Activated CD8-positive, alpha-beta memory T cell treated with anti-CD3 and anti-CD28 coated beads for 48 hours (primary cell): ENCODE measurements around the gene ACSS3.
"Not testable (repeated sequence)": the region's sequence is repeated elsewhere in the genome, so short reads cannot be mapped to it uniquely, and the experiment has no call there.

Experiments used
- DNase-seq, 3 experiments: peaks; one replicate each; pipeline ENCODE4 v3.0.0-alpha.2; 2020; ENCODE audit warnings: low read depth in 2 of 3, low spot score in 2 of 3

The ACSS3 gene, protein sequence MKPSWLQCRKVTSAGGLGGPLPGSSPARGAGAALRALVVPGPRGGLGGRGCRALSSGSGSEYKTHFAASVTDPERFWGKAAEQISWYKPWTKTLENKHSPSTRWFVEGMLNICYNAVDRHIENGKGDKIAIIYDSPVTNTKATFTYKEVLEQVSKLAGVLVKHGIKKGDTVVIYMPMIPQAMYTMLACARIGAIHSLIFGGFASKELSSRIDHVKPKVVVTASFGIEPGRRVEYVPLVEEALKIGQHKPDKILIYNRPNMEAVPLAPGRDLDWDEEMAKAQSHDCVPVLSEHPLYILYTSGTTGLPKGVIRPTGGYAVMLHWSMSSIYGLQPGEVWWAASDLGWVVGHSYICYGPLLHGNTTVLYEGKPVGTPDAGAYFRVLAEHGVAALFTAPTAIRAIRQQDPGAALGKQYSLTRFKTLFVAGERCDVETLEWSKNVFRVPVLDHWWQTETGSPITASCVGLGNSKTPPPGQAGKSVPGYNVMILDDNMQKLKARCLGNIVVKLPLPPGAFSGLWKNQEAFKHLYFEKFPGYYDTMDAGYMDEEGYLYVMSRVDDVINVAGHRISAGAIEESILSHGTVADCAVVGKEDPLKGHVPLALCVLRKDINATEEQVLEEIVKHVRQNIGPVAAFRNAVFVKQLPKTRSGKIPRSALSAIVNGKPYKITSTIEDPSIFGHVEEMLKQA

DNA sequence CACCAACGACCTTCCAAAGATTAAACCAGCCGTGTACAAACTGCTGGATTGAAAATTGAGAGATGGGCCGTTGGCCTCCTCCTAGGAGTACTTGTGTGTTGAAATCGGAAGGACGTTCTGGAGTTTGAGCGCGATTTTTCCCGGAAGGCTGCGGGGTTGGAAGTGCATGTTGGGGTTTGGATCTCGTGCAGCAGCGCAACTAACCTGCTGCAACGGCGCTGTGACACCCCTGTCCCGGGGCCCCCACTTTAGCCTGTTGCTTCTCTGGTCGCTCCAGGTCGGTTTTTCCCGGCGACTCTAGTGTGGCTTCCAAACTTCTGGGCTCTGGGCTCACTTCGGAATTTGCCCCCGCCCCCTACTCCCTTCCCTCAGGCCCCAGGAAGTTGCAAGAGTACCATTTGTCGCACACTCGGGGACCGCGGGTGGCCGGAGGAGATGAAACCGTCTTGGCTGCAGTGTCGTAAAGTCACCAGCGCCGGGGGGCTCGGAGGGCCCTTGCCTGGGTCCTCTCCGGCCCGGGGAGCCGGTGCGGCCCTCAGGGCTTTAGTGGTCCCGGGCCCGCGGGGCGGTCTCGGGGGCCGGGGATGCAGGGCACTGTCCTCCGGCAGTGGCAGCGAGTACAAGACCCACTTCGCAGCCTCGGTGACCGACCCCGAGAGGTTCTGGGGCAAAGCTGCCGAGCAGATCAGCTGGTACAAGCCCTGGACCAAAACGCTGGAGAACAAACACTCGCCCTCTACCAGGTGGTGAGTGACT lies at the start of gene ACSS3:
ACSS3 (plus strand) TSS at position 394 of the 756 bp plus-strand sequence; CDS start at position 436, 42 bp downstream.
- DNase-seq: no peak

DNA sequence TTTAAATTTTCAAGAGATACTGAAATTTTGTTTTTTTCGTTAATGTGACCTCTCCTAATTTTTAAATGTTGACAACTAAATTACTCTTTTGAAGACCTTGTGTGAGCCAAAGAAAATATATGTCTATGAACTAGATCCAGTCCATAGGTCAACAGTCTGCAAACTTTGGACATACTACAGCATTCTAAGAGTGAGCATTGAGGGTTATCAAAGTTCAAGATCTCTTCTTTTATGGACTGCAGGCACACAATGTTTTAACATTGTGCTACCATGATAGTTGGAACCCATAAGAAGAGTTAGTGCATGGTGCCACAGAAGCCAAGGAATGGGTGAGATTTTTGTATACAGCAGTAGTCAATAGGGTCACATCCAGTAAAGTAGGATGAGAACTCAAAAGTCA lies 43.0 kb upstream of the ACSS3 start:
- no peak for DNase-seq

DNA sequence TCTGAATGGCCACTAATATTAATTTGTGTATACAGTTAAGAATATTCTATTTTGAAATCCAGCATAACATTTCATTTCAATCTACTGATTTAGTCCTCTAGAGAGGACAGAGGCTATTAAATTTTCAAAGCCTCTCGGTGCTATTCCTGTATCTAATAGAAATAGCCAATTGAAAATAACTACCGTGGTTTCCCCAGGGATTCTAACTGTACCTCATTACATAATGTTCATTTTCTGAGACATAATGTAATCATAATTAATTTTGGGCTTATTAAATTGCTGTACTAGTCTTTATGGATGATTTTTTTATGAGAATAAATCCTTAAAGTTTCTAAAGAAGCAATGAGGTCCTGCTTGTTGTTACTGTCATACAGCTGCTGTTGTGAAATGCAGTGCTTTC lies 38.6 kb upstream of the ACSS3 start:
- no peak for DNase-seq

DNA sequence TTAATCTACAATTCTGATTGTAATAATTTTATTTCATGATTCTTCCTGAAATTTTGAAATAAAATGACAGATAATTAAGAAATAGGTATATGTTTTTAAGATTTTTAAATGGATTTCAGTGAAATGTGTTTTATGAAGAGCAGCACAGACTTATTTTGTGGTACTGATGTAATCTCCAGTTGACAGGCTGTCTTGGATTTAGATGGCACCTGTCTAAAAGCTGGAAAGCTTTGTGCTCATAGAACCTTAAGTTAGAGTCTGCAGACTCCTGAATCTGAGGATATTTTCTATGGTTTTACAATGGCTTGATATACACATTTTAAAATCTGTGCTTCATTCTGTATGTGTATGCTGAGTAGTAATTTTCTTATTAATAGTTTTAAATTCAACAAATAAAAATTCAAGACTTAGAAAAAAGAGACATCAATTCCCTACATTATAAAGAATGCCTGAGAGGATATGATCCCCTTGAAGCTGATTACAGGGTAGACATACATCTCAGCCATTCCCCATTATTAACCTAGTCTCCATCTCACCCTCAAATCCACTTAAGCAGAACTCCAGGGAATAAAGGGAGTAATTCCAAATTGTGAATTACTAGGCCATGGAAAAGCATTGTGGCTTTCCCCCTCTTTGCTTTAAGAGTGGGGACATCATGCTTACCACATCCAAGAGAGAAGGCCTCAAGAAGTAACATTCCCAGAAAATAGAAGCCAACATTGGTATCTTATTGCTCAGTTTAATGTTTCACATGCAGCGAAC lies 33.7 kb upstream of the ACSS3 start:
- DNase-seq: no peak

DNA sequence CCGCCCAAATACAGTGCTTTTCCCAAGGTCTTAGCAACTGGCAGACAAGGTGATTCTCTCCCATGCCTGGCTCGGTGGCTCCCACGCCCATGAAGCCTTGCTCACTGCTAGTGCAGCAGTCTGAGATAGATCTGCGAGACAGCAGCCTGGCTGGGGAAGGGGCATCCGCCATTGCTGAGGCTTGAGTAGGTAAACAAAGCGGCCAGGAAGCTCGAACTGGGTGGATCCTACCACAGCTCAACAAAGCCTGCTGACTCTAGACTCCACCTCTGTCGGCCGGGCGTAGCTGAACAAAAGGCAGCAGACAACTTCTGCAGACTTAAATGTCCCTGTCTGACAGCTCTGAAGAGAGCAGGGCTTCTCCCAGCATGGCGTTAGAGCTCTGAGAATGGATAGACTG lies 12.9 kb upstream of the ACSS3 start:
- not testable (repeated sequence) for DNase-seq

DNA sequence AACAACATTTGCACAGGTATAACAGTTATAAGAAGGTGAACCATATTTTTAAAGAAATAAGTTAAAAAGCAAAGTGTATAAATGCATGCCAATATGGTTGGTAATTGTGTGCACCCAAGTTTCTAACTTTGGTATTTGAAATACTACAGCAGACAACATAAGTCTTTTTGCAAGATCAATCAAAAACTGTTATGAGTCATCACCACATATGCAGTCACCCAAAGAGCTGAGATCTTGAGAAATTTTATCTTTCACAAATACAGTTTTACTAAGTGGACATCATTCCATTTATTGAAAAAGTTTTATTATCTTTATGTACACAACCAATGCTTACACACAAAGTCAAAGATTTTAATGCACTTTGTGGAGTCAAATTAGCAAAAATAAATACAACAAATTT lies 7.0 kb upstream of the ACSS3 start:
- no peak for DNase-seq

DNA sequence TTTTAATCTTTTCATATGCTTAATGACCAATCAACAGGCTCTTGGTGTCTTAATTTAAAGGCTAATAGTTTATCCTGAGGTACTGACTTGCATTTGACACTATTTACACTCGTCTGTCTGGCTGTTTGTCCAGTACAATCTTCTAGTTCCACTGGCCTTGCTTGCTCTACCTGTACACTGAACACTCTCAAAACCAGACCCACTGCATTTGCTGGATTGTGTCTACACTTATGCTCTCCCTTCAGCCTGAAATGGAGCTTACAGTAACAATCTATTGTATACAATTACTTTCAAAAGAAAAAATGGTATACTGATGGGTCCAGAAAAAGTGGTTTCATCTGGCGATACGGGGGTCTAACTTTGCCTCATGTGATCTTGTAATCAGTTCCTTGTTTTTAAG lies 2.3 kb upstream of the ACSS3 start:
- DNase-seq: no peak

DNA sequence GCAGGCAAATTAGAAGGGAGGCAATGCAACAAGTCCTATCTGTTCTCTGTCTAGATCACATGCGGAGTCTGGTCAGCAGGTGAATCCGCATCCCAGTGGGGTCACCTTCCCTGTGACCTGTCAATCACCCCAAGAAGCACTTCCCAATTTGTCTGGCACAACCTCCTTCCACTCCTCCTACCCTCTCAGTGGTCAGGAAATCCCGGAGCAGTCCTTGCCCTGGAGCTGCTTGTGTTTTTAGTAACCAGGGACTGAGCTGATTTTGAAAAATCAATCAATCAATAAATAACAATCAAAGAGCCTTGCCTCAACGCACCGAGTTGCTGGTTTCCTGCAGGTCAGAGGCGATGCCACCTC lies 572 bp upstream of the ACSS3 start:
- no peak for DNase-seq

DNA sequence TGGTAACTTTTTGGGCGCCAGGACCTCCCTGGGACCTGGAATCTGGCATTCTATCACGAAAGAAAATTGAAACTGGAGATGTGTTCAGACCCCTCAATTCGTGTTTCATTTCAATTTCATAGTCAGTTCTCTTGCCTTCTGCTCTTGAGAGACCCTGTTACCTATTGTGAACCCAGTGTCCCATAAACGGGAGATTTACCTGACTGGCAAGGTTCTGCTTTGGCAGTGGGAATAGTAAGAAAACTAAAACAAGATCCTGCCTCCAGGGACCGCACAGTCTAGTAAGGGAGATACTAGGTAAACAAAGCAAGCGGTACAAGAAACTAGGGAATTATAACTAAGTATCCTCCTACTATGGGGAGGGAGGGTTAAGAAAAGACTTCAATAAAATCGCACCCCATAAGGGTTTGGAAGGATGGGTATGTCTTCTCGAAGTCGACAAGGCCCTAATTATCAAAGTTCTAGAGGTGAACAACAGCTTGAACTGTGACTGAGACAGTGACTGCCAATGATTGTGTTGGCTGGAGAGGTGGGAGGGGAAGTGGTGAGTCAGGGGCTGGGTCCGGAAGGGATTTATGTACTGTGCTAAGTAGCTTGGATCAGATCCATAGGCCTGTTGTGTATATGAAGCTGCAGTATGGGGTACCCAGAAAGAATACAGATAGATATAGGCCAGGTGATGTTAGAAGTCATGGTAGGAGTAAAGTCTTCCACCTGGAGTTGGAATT lies 754 bp downstream of the ACSS3 start:
- no peak for DNase-seq

DNA sequence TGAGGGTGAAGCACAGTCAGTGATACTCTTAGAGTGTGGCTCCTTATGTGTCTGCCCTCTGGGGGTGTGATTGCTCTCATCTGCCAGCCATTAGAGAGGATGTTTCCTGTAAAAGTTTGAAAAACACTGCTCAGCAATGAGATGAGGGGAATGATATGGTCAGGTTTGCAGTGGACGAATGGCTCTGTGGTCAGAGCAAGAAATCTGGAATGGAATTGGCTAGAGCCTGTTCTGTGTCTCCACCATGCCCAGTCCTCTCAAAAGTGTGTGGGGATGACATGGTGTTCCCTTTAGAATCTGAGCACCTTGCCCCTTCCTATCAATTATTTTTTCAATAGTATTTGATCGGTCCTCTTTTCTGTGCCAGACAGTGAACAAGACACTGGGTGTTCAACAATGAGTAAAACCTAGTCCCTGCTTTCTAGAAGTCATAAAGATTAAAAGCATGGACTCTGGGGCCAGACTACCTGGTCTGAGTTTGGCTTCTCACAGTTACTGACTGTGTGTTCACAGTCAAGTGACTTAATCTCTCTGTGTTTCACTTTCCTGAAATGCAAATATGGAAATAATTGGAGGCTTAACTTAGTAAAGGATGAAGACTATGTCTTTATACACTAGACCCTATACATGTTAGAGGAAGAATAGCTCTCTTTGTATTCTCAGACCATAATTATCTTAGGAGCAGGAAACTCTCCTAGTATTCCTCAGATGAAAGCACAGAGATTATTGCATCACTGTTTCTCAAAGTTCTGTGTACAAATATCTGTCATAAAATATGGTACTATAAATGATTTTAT lies 1.6 kb downstream of the ACSS3 start:
- no peak for DNase-seq

DNA sequence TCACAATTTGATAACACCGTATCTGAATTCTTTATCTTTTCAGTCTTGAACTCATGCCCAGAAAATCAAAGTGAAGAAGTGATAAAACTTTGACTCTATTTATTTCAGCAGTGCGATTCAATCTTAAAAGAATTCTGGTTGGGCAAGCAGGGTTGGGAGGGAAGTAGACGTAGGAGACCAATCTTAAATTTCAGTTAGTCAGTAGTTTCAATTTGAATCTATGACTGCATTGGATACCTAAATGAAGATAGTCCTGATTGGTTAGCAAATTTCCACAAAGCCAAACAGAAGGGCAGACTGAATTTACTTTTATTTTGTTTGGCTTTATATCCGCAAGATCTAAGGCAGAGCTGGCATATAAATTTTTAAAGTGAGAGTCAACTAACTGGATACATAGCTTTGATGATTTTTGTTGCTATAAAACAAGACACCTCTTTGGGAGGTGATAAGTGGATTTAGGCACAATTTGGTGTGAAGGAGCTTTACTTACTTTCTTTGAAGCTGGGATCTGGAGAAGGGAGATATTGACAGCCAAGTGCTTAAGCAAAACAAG lies 2.6 kb downstream of the ACSS3 start:
- no peak for DNase-seq

DNA sequence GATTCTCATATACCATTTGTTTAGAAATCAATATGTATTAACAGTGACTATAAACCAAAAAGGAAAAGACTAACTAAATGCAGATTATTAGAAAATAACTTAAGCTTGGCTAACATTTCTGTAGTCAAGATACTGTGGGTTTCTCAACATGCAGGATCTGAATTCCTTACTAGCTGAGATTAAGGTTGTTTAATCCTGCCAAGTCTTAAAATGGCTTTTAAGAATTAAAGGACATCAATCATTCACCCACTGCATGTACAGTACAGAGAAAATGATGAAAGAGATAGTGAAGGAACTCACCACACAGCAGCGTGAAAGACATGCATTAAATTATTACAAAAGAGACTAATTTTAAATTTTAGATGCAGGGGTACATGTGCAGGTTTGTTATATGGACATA lies 3.8 kb downstream of the ACSS3 start:
- no peak for DNase-seq

DNA sequence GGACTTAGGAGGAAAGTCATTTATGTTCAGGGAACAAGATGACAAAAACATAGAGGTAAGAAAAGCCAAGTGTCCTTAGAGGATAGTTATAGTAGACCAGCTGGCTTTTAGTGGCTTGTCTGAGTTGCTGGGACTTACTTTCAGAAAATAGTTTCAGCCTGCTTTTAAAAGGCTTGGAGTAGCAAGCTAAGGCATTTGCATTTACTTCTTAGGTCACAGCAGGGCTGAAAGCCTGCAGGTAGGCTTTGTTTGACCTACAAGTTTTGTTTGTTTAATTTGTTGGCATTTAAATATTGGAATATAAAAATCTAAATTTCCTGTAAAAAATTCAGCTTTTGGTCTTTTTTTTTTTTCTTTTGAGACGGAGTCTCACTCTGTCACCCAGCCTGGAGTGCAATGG lies 5.1 kb downstream of the ACSS3 start:
- DNase-seq: no peak

DNA sequence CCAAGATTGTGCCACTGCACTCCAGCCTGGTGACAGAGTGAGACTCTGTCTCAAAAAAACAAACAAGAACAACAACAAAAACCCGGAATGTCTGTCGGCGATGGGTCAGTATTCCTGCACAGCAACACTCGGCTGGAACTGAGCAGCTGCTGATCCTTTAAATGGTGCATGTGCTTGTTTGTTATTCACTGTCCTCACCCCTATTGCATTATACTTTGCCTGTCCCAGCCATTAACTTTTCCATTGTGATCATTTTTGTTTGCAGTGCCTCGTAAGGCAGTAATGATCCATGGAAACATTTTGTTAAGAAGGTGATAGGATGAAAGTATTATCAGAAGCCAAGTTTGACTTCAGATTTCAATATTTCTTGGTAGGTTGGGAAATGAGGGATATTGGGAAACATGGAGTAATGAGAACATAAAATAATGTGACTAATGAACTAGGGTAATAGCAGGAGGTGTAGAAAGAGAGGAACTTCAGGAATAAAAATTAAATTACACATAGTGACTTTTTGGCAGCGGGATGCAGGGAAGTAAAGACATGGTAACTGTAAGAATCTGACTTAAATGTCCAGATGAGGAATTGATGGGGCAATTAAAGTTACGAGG lies 6.1 kb downstream of the ACSS3 start:
- no peak for DNase-seq

DNA sequence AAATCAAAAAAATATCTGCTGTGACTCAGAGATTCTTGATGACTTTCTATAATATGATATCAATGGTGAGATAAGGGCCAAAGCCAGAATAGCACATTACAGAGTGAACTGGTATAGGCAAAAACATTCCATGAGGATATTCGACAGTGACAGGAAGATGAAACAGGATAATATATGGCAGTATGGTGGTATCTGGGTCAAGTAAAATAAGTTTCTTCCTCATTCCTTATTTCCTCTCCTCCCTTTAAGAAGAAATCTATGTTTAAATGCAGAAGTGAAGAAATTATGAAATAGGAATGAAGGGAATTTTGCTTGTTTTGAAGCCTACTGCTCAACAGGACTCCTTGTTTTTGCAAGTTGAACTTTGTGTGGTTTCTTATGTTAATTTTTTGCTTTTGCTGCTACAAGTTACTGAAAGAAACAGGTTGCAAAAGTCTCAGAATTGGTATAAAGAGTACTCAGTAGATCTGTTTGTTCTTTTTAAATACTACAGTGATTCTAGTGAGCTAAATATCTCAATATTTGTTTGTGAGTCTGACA lies 7.0 kb downstream of the ACSS3 start:
- no peak for DNase-seq

DNA sequence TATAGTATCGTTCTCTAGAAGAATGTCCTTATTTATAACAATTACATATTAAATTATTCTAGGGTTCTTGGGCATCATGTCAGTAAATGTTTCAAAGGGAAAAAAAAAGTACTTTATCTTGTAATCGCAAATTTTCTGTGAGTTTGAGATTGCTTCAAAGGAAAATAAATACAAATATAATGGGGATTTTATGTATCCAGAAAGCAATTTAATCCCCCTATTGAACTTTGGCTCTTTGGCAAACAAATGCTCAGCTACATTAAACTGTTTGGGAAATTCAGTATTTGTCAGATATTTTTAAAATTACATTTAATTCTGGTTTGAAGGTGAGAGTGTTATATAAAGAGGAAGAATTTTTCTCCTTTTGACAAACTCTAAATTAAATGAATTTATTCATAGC lies 8.0 kb downstream of the ACSS3 start:
- DNase-seq: no peak

DNA sequence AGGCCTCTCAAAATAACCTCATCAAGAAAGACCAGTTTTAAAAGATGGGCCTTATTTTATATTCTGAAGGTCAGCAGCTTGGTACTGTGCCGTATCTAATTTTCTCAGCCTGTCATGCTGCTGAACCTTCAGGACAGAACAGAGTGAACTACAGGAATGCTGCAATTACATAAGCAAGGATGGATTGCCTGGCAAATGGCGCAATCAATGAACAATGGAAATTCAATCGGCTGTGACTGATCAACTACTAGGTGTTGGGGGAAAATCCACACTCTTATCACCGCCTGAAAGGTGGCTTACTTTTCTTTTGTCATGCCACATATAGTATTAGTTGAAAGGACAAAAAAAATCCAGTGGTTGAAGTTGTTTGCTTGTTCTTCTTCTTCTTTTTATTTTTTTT lies 8.5 kb downstream of the ACSS3 start:
- no peak for DNase-seq

DNA sequence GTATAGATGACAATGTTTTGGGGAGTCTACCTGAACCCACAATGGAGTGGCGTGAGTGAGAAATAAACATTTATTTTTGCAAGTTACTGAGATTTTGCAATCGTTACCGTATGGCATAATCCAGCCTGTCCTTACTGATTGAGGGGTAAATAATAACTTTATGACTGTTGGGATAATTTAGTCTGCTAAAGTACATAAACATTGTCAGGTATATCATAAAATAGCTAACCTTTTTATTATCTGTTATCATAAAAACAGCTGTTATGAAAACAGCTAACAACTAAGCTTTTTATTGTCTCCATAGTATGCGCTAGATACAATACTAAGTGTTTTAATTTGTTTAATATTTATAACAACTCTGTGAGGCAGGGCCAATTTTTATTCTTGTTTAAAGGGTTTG lies 10.3 kb downstream of the ACSS3 start:
- no peak for DNase-seq

DNA sequence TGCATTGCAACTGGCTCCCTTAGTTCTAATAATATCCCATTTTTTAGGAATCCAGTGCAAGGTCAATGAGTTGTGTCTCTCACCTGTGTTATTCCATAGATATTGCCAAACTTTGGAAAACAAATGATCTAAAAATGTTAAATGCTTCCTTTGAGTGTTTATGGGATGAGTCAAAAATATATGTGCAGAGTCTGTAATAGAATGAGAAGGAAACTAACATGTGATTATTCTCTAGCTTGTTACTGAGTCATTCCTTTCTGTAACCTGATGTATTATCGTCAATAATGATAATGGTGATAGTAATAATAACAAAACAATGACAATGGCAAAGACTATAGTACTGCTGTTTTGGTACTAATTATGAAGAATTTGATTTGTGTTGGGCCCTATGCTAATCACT lies 11.5 kb downstream of the ACSS3 start:
- no peak for DNase-seq
